ENCODE data around the gene IGSF9B. TPM values are rescaled to one million over a fixed set of nuclear protein-coding genes. Genes with fewer than 3 reads are reported as not detected.

IGSF9B gene
- total RNA-seq, 4 donors from 2014 or later = 21.7 to 130 (median 58.6) TPM

DNA sequence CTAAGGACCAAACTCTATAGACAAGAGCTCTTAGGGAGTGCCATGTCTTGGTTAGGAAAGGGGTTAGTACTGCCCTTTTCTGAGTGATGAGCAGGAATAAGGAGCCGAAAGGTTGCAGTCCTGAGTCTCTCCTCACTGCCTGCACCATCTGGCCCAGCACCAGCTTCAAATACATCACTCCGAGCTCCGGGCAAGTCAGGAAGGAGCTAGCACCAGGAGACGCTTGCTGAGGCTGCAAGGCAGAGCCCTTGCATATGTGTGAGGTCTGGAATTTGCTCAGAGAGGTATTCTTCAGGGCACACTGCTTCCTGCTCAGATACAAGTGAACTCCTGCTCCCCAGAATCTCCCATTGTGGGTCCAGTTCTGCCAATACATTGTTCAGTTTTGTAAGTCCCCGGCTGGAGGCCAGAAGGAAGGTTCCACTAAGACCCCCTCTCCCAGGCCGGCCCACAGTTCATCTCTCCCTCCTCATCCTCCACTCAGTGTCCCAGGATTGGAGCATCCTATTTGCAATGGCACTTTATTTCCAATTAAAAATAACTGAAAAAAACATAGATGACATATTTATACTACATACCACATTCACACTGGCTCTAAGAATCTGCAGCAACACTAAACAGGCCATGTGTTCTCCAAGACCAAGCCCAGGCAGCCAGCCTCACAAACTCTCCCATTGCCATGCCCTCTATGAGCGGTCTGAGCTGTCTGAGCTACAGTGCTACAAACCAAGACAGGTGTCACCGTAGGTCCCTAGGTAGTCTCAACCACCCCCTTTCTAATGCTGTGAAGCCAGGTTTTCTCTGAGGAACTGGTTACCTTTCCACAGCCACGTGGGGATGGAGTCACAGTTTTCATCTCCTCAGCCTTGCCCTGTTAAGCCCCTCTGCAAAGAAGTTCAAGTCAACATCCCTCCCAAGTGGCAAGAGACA is 56.3 kb downstream of the IGSF9B start:
- no peak for DNase-seq (ENCODE audit: extremely low spot score)
- peaks cover 4 to 76% (median 33%) of the 10 kb centered on the region in 4 donors for H3K36me3 ChIP-seq
- WGBS = 83% methylated on average over 9 of the region's 9 CpGs

GRCh38 chr11:133898770-133899115 is 58.0 kb downstream of the IGSF9B start:
- Histone ChIP-seq H3K27me3 (no peaks in the 10 kb centered on the region), H3K27ac (replicated peaks in 1 of 4) (no peak overlapping the region), H3K4me3 (no peak overlapping the region), H3K36me3 (peaks cover 0 to 61% (median 26%) of the 10 kb centered on the region in 4 donors), H3K9me3 (no peaks in the 10 kb centered on the region), H3K4me1 (peaks cover 8 to 21% (median 16%) of the 10 kb centered on the region in 4 donors)
- intact Hi-C loops (cut with DNase I) = no loop called here
- TF ChIP-seq CTCF (IDR thresholded peaks at IDR 0.05) = no peak
- TF ChIP-seq EP300 (IDR thresholded peaks at IDR 0.05) = no peak
- no peak for TF ChIP-seq POLR2A (IDR thresholded peaks at IDR 0.05; ENCODE audit: low read depth)
- no peak for DNase-seq (ENCODE audit: extremely low spot score)
- WGBS = 91% methylated on average over 5 of the region's 5 CpGs

More for the DNA sequence above, 56.3 kb downstream of the IGSF9B start:
- TF ChIP-seq POLR2AphosphoS5 (IDR thresholded peaks at IDR 0.05) (no peak), CTCF (IDR thresholded peaks at IDR 0.05) (no peak), POLR2A (IDR thresholded peaks at IDR 0.05; ENCODE audit: low read depth) (no peak), EP300 (IDR thresholded peaks at IDR 0.05) (no peak)
- Histone ChIP-seq H3K4me1 (peaks cover 0 to 6% (median 4%) of the 10 kb centered on the region in 4 donors), H3K27me3 (no peaks in the 10 kb centered on the region), H3K4me3 (no peak overlapping the region), H3K9me3 (no peaks in the 10 kb centered on the region), H3K27ac (replicated peaks in 1 of 4) (no peak overlapping the region)
- intact Hi-C loops (cut with DNase I) = no loop called here

DNA sequence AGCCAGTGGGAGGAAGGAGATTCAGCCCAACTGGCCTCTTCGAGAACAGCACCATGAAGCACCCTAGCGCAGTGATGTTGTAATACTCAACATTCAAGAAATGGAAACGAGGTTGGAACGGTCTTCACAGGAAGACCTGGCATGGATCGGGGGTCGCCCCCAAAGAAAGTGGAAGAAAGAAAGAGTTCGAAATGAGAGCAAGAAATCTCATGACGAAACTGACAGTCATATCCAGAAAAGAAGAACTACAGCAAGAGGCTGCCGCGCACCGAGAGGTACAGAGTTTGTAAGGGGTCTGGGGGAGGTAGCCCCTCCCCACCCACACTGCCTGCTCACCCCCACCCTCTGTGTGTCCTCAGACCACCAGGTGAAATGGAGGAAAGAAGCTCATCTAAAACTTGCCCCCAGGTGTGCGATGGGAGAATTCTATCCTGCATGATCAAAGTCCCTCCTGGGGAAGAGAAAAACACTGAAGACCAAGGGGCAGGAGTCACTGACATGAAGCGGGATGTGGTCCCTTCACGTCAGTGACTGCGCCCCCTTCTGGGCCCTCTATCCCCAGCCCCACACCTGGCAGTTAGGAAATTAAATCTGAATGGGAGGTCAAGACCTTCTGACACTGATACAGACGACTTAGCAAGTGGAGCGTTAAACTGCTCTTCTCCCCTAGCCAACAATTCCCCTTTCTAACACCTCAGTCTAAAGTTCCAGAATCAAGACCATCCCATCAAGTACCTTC is 58.6 kb downstream of the IGSF9B start:
- TF ChIP-seq CTCF (IDR thresholded peaks at IDR 0.05) (no peak), EP300 (IDR thresholded peaks at IDR 0.05) (no peak), POLR2A (IDR thresholded peaks at IDR 0.05; ENCODE audit: low read depth) (no peak), POLR2AphosphoS5 (IDR thresholded peaks at IDR 0.05) (no peak)
- peaks cover 0 to 58% (median 24%) of the 10 kb centered on the region in 4 donors for H3K36me3 ChIP-seq
- no peaks in the 10 kb centered on the region for H3K27me3 ChIP-seq
- H3K4me1 ChIP-seq = peaks cover 8 to 21% (median 16%) of the 10 kb centered on the region in 4 donors
- 78% methylated on average over 17 of the region's 17 CpGs for WGBS
- intact Hi-C loops (cut with DNase I) = no loop called here
- H3K4me3 ChIP-seq = no peak overlapping the region
- DNase-seq (ENCODE audit: extremely low spot score) = no peak
- no peaks in the 10 kb centered on the region for H3K9me3 ChIP-seq
- no peak overlapping the region for H3K27ac ChIP-seq (replicated peaks in 1 of 4)

DNA sequence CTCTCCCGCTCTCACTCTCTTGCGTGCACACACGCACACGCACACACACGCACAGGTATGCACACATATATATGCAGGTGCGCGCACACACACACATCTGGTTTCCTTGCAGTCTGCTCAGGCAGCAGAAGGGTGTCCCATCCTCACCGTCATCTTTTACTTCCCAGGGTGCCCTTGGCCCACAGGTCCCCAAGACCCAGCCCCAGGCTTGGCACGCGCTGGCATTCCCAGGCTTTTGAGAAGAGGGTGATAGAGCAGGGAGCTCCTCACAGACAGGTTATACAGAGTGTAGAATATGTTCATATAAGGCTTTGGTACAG is 59.5 kb downstream of the IGSF9B start:
- H3K9me3 ChIP-seq = no peaks in the 10 kb centered on the region
- no peaks in the 10 kb centered on the region for H3K27me3 ChIP-seq
- intact Hi-C loops (cut with DNase I) = no loop called here
- H3K27ac ChIP-seq (replicated peaks in 1 of 4) = no peak overlapping the region
- WGBS = 94% methylated on average over 10 of the region's 10 CpGs
- DNase-seq (ENCODE audit: extremely low spot score) = no peak
- TF ChIP-seq POLR2AphosphoS5 (IDR thresholded peaks at IDR 0.05) (no peak), EP300 (IDR thresholded peaks at IDR 0.05) (no peak), POLR2A (IDR thresholded peaks at IDR 0.05; ENCODE audit: low read depth) (no peak), CTCF (IDR thresholded peaks at IDR 0.05) (no peak)
- H3K36me3 ChIP-seq = peaks cover 0 to 50% (median 24%) of the 10 kb centered on the region in 4 donors
- no peak overlapping the region for H3K4me3 ChIP-seq
- peaks cover 8 to 21% (median 16%) of the 10 kb centered on the region in 4 donors for H3K4me1 ChIP-seq
